GM19372 (cell line): ENCODE measurements around the gene ZMYND11.

ENCODE experiments used
- ATAC-seq: cut with Tn5 transposase; IDR thresholded peaks from one replicate; pipeline ENCODE4 v1.9.1; 2021; ENCODE audit warnings: mild to moderate bottlenecking, low read depth, moderate library complexity; ENCODE audit not compliant: unreplicated experiment

The ZMYND11 gene

GRCh38 chr10:135132-135600, at the start of gene ZMYND11:
TSS of gene ZMYND11 (plus strand) at chr10:135455. CDS start at chr10:180013, 44,558 bp downstream.
- ATAC-seq = peak; percentile 46

GRCh38 chr10:86031-86430, 49.2 kb upstream of the ZMYND11 start:
- ATAC-seq = no peak

- ATAC-seq = no peak
Observed at GRCh38 chr10:87177-88080, 47.8 kb upstream of the ZMYND11 start.

GRCh38 chr10:88253-88652, 47.0 kb upstream of the ZMYND11 start:
- no peak for ATAC-seq

- no peak for ATAC-seq
Observed at GRCh38 chr10:89248-89647, 46.0 kb upstream of the ZMYND11 start.

- ATAC-seq = no peak
Observed at GRCh38 chr10:90161-90560, 45.1 kb upstream of the ZMYND11 start.

- ATAC-seq = no peak
Observed at GRCh38 chr10:91313-91712, 43.9 kb upstream of the ZMYND11 start.

- ATAC-seq = no peak
Observed at GRCh38 chr10:92153-92552, 43.1 kb upstream of the ZMYND11 start.

GRCh38 chr10:92846-93245, 42.4 kb upstream of the ZMYND11 start:
- no peak for ATAC-seq

- no peak for ATAC-seq
Observed at GRCh38 chr10:94613-95012, 40.6 kb upstream of the ZMYND11 start.

GRCh38 chr10:95356-96115, 39.7 kb upstream of the ZMYND11 start:
- no peak for ATAC-seq

GRCh38 chr10:96466-96865, 38.8 kb upstream of the ZMYND11 start:
- no peak for ATAC-seq

- ATAC-seq = no peak
Observed at GRCh38 chr10:104416-104815, 30.8 kb upstream of the ZMYND11 start.

GRCh38 chr10:104862-105565, 30.2 kb upstream of the ZMYND11 start:
- no peak for ATAC-seq

GRCh38 chr10:105806-106205, 29.4 kb upstream of the ZMYND11 start:
- no peak for ATAC-seq

GRCh38 chr10:106740-107139, 28.5 kb upstream of the ZMYND11 start:
- ATAC-seq = no peak

GRCh38 chr10:112246-112645, 23.0 kb upstream of the ZMYND11 start:
- no peak for ATAC-seq

- ATAC-seq = no peak
Observed at GRCh38 chr10:124874-125273, 10.4 kb upstream of the ZMYND11 start.

GRCh38 chr10:127612-128432, 7.4 kb upstream of the ZMYND11 start:
- peak; percentile 81 for ATAC-seq

GRCh38 chr10:129810-130209, 5.4 kb upstream of the ZMYND11 start:
- no peak for ATAC-seq
